EH (cell line): Measurements from ENCODE around the gene AGPAT4.
"Not testable (repeated sequence)": the region's sequence is repeated elsewhere in the genome, so short reads cannot be mapped to it uniquely, and the experiment has no call there.

Experiments used
- DNase-seq: peaks from one replicate; pipeline ENCODE4 v3.0.0-alpha.2; 2015; ENCODE audit warnings: low read depth

Gene AGPAT4

GRCh38 chr6:161200610-161201370, 73.1 kb downstream of the AGPAT4 start:
- no peak for DNase-seq

GRCh38 chr6:161199850-161200249, 74.0 kb downstream of the AGPAT4 start:
- no peak for DNase-seq

DNA sequence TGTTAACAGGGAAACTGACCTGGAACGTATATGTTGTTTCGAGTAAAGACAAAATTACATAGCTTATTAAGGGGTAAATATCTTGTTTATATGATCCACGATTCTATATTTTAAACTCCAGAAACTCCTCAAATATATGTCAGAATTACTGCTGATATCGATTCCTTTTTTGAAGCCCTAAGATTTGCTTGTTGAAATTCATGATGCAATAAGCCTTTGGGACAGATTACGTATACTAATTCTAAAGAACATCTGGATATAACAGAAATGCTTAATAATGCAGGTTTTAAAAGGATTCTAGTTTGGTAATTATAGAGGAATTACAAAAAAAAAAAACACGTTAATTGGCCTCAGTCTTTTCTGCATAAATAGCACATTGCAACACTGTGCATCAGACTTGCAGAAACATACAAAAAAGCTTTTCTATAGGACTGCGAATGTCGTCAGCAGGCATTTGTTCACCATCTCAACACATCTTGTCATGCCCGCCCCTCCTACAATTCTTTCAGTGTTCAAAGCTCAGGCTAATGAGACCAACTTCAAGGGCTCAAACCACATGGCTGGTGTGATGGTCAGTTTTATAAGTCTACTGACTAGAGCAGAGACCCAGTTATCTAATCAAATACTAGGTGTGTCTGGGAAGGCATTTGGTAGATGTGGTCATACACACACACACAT, 74.9 kb downstream of the AGPAT4 start:
- no peak for DNase-seq

DNA sequence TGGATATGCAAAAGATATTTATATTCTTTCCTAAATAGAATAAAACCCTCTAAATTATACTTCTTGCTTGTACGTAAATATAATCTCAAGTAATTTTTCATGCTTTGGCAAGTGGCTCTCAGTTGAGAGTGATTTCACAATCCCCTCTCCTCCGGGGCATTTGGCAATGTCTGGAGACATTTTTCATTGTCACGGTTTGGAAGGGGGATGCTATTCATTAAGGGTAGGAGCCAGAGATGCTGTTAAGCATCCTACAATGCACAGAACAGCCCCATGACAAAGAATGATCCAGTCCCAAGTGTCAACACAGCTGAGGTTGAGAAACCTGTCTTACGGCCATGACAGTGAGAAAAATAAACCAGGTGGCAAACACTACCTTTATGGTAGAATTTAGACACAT, 75.7 kb downstream of the AGPAT4 start:
- peak; percentile 50 for DNase-seq

DNA sequence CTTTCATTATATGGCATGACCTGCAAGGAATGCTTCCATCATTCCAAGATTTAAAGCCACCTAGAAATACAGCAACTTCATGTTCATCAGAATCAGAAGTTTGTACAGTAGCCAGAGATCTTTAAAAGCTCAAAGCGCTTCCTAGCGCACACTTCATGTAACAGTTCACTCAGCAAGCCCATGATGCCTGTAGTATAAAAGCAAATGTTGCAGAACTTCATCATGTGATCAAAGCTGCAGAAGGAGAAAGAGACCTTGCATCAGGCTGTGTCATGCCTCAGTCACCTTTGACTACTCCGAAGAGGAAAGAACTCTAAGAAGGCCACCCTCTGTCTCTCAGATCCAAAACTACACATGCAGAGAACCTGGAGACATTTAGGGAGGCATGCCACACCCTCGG, 78.5 kb downstream of the AGPAT4 start:
- no peak for DNase-seq

DNA sequence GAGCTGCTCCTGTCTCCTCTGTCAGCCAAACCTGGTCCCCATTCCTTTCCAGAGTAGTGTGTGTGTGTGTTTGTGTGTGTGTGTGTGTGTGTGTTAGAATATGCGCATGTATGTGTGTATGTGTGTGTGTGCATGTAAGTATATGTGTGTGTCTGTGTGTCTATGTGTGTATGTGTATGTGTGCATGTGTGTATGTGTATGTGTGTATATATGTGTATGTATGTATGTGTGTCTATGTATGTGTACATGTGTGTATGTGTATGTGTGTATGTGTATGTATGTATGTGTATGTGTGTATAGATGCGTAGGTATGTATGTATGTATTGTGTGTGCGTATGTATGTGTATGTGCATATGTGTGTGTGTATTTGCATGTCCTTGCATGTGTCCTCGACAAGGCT, 79.5 kb downstream of the AGPAT4 start:
- DNase-seq, result no peak

DNA sequence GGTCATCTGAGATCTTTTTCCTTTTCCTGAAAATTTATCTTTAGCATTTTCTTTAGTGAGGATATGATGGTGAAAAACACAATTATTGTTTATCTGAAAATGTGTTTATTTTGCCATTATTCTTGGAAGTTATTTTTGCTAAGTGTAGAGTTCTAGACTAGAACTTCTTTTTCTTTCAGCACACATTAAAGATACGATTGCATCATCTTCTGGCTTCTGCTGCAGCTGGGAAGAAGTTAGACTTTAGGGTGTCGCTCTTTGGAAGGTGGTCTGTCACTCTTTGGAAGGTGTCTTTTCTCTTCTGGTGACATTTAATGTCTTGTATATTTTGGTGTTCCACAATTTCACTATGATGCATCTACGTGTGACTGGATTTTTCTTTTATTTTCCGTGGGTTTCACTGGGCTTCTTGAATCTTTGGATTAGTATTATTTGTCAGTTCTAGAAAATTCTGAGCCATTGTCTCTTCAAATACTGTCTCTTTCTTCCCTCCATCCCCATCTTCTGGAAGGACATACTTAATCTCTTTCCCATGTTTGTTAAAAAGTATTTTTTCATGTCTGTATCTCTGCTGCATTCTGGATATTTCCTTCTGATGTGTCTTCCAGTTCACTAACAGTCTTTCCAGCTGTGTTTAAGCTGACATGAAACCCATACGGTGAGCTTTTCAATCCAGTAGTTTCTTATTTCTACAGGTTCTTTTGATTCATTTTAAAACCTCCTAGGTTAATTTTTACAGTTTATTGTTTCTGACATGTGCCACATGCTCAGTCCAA, 81.0 kb downstream of the AGPAT4 start:
- DNase-seq, result no peak

- no peak for DNase-seq
Measured at GRCh38 chr6:161191671-161192070, 82.2 kb downstream of the AGPAT4 start.

DNA sequence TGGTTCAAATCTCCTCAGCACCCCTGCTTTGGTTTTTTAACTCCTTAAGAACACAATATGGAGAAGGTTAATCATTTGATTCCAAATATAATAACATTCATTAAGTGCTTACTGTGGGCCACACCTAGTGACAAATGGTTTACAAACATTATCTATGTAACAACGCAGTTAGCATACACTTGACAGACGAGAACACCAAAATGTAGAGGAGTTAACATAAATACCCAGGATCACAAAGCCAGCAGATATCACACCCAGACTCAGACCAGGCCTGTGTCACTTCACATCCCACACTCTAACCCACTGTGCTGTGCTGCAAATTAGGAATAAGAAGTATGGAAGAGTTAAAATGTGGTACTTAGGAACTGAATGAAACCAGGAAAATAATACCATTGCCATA, 82.9 kb downstream of the AGPAT4 start:
- no peak for DNase-seq

GRCh38 chr6:161189891-161190290, 84.0 kb downstream of the AGPAT4 start:
- DNase-seq, result no peak

DNA sequence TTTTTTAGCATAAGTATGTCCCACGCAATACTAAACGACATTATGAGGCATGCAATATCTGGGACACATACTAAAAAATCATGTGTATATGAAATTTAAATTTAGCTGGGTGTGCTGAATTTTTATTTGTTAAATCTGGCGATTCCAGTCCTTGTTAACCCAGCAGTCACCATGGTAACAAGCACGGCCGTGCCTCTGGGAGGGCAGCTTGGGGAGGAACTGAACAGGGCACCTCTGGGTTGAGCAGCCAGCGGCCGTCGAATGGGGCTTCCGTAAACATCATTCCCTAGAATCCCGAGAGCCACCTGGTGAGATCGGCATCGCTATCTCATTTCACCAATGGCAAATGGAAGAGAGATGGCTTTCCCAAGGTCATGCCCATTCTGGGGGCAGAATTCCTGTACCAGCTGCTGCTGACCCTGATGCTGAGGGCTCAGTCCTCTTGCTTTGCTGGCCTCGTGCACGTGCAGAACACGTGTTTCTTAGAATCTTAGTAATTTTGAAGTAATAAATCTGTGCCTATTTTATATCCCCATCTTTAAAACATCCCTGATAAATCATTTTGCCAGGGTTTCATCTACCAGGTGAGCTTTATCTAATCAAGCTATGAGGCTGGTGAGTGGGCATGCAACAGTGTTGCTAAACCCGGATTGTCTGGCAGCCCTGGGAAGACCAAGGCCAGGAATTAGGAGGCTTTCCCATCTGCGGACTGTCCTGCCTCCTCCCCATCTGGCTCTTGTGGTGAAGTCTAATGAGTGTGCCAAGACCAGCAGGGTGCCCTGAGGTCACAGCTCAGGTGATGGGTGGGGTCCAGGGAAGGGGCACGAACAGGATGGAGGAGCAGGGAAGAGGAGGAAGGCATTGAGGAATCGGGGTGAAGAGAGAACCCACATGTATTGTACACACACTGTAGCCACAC, 85.1 kb downstream of the AGPAT4 start:
- DNase-seq, result no peak

DNA sequence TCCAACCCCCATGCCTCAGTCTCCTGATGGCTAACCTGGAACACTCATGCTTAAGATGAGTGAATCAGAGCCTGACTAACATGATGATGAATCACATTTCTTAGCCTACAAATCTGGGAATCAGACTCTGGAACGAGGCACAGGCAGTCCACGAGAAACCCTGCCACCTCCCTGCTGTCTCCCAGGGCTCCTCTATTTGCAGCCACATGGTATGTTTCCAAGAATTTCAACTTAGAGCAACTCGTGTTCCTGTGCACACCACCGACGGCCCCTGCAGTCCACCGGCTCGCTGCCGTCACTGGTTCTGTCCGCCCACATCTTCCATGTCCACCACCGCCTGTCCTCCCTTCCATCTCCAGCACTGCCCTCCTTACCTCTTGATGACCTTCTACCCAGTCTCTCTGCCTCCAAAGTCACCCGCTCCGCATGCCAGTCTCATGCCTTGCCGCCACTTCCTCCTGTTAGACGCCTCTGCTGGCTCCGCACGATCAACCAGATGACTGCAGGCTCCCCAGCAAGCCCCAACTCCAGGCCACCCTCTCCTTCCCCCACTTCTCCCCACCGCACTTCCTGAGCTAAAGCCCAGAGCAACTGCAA, 87.6 kb downstream of the AGPAT4 start:
- DNase-seq, result peak; percentile 89

GRCh38 chr6:161181121-161181520, 92.7 kb downstream of the AGPAT4 start:
- no peak for DNase-seq

DNA sequence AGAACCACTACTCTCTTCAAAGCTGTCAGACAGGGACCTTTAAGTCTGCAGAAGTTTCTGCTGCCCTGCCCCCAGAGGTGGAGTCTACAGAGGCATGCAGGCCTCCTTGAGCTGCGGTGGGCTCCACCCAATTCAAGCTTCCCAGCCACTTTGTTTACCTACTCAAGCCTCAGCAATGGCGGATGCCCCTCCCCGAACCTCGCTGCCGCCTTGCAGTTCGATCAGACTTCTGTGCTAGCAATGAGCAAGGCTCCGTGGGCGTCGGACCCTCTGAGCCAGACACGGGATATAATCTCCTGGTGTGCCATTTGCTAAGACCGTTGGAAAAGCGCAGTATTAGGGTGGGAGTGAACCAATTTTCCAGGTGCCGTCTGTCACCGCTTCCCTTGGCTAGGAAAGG, 95.7 kb downstream of the AGPAT4 start:
- not testable (repeated sequence) for DNase-seq

- not testable (repeated sequence) for DNase-seq
Measured at GRCh38 chr6:161176428-161176827, 97.4 kb downstream of the AGPAT4 start.

GRCh38 chr6:161172769-161173168, 101.1 kb downstream of the AGPAT4 start:
- DNase-seq, result not testable (repeated sequence)

- DNase-seq, result no peak
Measured at GRCh38 chr6:161171207-161171606, 102.7 kb downstream of the AGPAT4 start.

DNA sequence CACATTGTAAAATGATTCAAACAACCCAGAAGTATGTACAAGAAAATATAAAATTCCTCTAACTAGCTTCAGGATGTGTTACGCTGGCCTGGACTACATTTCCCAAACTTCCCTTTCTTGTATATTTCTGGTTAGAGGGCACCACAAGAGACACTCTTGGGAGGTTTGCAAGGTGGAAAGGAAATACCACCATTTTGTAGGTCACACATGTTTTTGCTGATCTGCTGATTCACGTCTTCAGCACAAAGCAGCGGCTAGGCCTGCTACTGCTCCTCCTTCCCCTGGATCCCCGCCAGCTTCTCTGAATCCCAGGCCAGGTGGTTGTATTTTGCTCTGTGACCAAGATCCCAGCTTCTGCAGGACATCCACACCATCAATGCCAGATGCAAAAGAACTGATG, 104.2 kb downstream of the AGPAT4 start:
- DNase-seq, result peak; percentile 44

DNA sequence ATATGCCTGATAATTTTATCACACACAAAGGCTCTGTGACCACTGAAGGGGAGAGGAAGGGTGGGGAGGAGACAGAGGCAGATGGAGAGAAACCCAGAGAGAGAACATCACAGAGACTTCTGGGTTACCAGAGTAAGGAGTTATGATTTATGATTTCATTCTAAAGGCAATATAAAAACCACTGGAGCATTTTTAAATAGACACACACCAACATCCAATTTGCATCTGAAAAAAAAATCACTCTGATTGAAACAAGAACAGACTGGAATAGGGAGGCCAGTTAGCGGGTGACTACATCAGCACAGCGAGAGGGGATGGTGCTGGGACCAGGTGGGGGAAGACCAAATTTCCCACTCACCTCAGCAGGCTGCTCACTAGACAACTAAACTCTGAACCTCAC, 104.8 kb downstream of the AGPAT4 start:
- no peak for DNase-seq

GRCh38 chr6:161168281-161168891, 105.5 kb downstream of the AGPAT4 start:
- DNase-seq, result peak; percentile 94

DNA sequence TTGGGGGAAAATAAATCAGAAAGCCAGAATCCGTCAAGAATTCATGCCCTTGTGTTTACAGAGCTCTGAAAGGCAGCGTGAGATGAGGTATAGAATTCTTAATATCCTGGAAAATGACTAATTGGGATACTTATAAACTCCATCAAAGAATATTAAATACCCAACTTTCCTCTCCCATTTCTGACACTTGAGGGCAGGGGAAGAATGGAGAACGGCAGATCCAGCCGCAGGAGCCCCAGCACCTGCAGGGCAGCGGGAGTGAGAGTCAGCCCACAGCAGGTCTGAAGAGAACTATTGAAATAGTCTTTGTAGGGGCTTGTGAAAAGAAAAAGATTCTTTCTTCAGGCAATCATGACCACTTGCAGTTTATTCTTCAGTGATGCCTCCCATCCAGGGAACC, 107.2 kb downstream of the AGPAT4 start:
- no peak for DNase-seq
